GM19193 (cell line): ENCODE results near the gene CCDC14.

Experiments
- POLR2A ChIP-seq: IDR thresholded peaks from 4 replicates; pipeline ENCODE4 v1.6.1; 2011; ENCODE audit not compliant: insufficient read depth, insufficient read length; ENCODE audit errors: extremely low read depth

Gene CCDC14

DNA sequence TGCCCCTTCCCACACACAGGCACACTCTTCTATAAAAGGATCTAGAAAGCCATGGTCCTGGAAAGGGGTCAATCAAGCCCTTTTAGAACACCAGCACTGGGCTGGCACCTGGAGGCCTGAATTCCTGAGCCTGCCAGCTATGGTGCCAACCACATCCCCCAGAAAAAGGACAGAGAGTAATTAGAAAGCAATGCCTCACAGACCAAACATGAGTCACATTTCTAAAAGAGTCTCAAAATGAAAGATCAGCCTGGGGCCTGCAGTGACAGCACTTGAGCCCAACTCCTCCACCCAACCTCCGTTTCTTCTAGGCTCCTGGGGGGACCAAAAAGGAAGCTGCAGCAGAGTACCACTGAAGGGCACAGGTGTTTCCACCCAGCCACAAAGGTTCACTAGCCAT, 91.0 kb downstream of the CCDC14 start:
- TF ChIP-seq POLR2A, result no peak

DNA sequence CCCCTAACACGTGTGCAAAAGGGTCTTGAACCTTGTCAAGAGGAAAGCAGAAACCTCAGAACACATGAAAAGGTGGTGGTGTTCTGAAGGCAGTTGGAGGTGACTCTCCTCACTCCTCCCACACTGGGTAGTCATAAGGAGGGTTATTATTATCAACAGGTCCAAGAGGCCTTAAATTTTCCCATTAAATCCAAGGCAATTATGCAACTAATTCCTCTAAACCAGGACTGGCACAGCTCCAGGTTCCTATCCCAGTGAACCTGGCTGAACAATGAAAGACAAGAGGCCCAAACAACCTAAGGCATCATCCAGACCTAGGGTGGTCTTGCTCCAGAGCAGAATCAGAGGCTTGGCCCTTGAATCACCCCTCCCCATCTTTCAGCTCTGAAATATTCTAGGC, 91.9 kb downstream of the CCDC14 start:
- TF ChIP-seq POLR2A, result no peak

DNA sequence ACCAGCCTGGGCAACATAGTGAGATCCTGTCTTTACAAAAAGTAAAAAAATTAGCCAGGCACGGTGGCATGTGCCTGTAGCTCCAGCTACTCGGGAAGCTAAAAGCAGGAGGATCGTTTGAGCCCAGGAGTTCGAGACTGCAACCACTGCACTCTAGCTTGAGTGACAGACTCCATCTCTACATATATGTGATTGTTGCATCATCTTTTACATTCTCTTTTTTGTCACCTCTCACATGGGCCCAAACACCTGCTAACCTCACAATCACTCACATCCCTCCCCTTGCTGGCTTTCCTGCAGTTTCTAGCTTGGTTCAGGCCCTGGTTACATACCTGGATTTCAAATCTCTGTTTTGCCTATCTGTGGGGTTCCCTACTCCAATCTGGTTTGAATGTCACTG, 96.3 kb downstream of the CCDC14 start:
- TF ChIP-seq POLR2A, result no peak
